ENCODE measurements around the gene ZFTA. TPM values are rescaled to one million over a fixed set of nuclear protein-coding genes. Genes with fewer than 3 reads are reported as not detected.

ZFTA gene
- total and polyA plus RNA-seq, 2 experiments from 2014 or later = 8.3 to 36.6 TPM

DNA sequence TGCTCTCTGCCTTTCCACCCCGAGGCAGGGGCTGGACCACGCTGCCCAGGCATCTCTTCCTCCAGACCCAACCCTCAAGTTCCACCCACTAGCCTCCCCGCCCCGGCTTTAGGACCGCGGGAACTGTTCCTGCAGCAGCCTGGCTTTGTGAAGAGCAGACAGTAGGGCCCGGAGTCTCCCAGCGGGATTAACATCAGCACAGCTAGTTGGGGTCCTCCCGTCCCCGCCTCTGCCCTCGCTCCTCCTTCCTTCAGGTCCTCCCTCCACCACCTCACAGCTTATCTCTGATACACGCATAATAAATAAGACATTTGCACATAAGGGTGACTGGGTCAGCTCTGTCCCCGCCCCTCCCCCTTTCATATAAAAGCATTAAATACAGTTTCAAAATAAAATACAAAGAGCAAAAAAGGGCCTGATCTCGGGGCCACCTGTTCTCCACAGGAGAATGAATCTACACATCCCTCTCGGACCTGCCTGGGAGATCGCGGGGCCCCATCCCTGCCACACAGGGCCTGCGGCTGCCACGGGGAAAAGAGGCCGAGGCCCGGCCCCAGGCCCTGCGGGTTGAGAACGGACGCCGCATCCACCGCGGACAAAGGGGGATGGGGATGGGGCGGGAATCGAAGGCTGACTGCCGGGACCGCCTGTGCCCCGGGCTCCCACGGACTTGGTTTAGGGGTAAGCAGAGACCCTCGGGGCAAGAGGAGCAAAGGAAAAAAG lies 6.5 kb downstream of the ZFTA start:
- peak overlapping the region; percentile 97 for H3K4me3 Mint-ChIP-seq
- Histone ChIP-seq H3K27me3 (ENCODE audit: insufficient read depth) (no peaks in the 10 kb centered on the region), H3K79me2 (replicated peaks; ENCODE audit: insufficient read depth) (peaks cover 55% of the 10 kb centered on the region), H2AFZ (no peak overlapping the region), H3F3A (replicated peaks; ENCODE audit: low read depth) (peaks cover 26% of the 10 kb centered on the region), H3K36me3 (ENCODE audit: insufficient read depth) (0 out of 2 replicates have a peak, but pooled peaks cover 6% of the 10 kb centered on the region), H4K20me1 (replicated peaks; ENCODE audit: insufficient read depth) (peaks cover 36% of the 10 kb centered on the region), H3K9me2 (ENCODE audit: insufficient read depth) (no peaks in the 10 kb centered on the region), H3K4me1 (ENCODE audit: insufficient read depth) (peaks cover 56% of the 10 kb centered on the region), H3K4me3 (peak overlapping the region; percentile 99), H3K4me2 (peak overlapping the region; percentile 98), H3K27ac (ENCODE audit: low read depth) (peak overlapping the region; percentile 95)
- peak overlapping the region; percentile 93 for H3K27ac Mint-ChIP-seq
- peaks cover 48% of the 10 kb centered on the region for H3K4me1 Mint-ChIP-seq
- H3K36me3 Mint-ChIP-seq (ENCODE audit: low read depth) = peaks cover 42% of the 10 kb centered on the region
- TF ChIP-seq EZH2phosphoT487 (IDR thresholded peaks at IDR 0.05; ENCODE audit: unreplicated experiment) (no peak), POLR2AphosphoS5 (IDR thresholded peaks at IDR 0.05; ENCODE audit: low read depth) (peak; percentile 78), ETS1 (IDR thresholded peaks at IDR 0.05) (peak; percentile 34; the same call in 1 of the 2 replicates)
- peaks cover 33% of the 10 kb centered on the region for H3K27me3 Mint-ChIP-seq (ENCODE audit: insufficient read depth, low read depth, poor library complexity)
- H3K9me3 Mint-ChIP-seq = peaks cover 3% of the 10 kb centered on the region; the same call in 1 of the 3 replicates
- peak; percentile 96 for DNase-seq (ENCODE audit: low spot score)
- peak; percentile 47 for ATAC-seq

DNA sequence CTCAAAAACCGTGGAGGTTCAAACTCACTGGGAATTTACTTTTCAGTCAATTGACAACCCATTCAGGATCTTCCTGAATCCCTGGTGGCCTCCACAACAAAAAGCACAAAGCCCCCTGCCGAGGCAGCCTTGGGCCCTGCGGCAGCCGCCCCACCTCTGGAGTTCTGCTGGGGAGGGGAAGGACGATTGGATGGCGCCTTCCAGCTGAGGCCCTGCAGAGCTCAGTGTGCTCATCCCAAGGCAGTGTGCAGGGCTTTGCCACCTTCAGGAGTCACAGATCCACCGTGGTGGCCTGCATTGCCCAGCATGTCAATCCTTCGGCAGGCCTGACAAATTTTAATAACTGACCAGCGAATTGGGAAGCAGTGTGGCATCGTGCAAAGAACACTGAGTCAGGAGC lies 7.4 kb downstream of the ZFTA start:
- Histone ChIP-seq H3K27ac (ENCODE audit: low read depth) (peak overlapping the region; percentile 95), H3K79me2 (replicated peaks; ENCODE audit: insufficient read depth) (peaks cover 46% of the 10 kb centered on the region), H3K4me3 (peak overlapping the region; percentile 99), H3K27me3 (ENCODE audit: insufficient read depth) (no peaks in the 10 kb centered on the region), H4K20me1 (replicated peaks; ENCODE audit: insufficient read depth) (peaks cover 31% of the 10 kb centered on the region), H3K9me2 (ENCODE audit: insufficient read depth) (no peaks in the 10 kb centered on the region), H3K4me2 (peak overlapping the region; percentile 98), H3K4me1 (ENCODE audit: insufficient read depth) (peaks cover 47% of the 10 kb centered on the region), H3F3A (replicated peaks; ENCODE audit: low read depth) (peaks cover 26% of the 10 kb centered on the region), H2AFZ (no peak overlapping the region), H3K36me3 (ENCODE audit: insufficient read depth) (0 out of 2 replicates have a peak, but pooled peaks cover 8% of the 10 kb centered on the region)
- Mint-ChIP-seq H3K27me3 (ENCODE audit: insufficient read depth, low read depth, poor library complexity) (peaks cover 34% of the 10 kb centered on the region), H3K4me1 (peaks cover 39% of the 10 kb centered on the region), H3K27ac (peak overlapping the region; percentile 93; the same call in 1 of the 2 replicates), H3K36me3 (ENCODE audit: low read depth) (peaks cover 46% of the 10 kb centered on the region), H3K4me3 (peak overlapping the region; percentile 97), H3K9me3 (peaks cover 3% of the 10 kb centered on the region; the same call in 1 of the 3 replicates)
- TF ChIP-seq CREB1 (CRISPR knock-in tag; IDR thresholded peaks at IDR 0.05; ENCODE audit: low read depth) (no peak), POLR2AphosphoS5 (IDR thresholded peaks at IDR 0.05; ENCODE audit: low read depth) (peak; percentile 59; the same call in 1 of the 2 replicates)
- peak; percentile 84 for DNase-seq (ENCODE audit: low spot score)
- peak; percentile 22 for ATAC-seq

GRCh38 chr11:63760487-63761079 lies 8.0 kb downstream of the ZFTA start:
- peak overlapping the region; percentile 93; the same call in 1 of the 2 replicates for H3K27ac Mint-ChIP-seq
- H3K36me3 Mint-ChIP-seq (ENCODE audit: low read depth) = peaks cover 48% of the 10 kb centered on the region
- Histone ChIP-seq H3K27me3 (ENCODE audit: insufficient read depth) (no peaks in the 10 kb centered on the region), H3K9me2 (ENCODE audit: insufficient read depth) (no peaks in the 10 kb centered on the region), H4K20me1 (replicated peaks; ENCODE audit: insufficient read depth) (peaks cover 29% of the 10 kb centered on the region), H3K27ac (ENCODE audit: low read depth) (peak overlapping the region; percentile 95; the same call in 1 of the 2 replicates), H3K4me1 (ENCODE audit: insufficient read depth) (peaks cover 41% of the 10 kb centered on the region), H3F3A (replicated peaks; ENCODE audit: low read depth) (peaks cover 24% of the 10 kb centered on the region), H3K79me2 (replicated peaks; ENCODE audit: insufficient read depth) (peaks cover 41% of the 10 kb centered on the region), H3K4me2 (peak overlapping the region; percentile 98), H2AFZ (no peak overlapping the region), H3K36me3 (ENCODE audit: insufficient read depth) (0 out of 2 replicates have a peak, but pooled peaks cover 13% of the 10 kb centered on the region), H3K4me3 (peak overlapping the region; percentile 99)
- peaks cover 33% of the 10 kb centered on the region for H3K27me3 Mint-ChIP-seq (ENCODE audit: insufficient read depth, low read depth, poor library complexity)
- DNase-seq (ENCODE audit: low spot score) = peak; percentile 36
- peaks cover 34% of the 10 kb centered on the region for H3K4me1 Mint-ChIP-seq
- TF ChIP-seq CREB1 (CRISPR knock-in tag; IDR thresholded peaks at IDR 0.05; ENCODE audit: low read depth) (no peak), POLR2AphosphoS5 (IDR thresholded peaks at IDR 0.05; ENCODE audit: low read depth) (peak; percentile 19)
- peaks cover 3% of the 10 kb centered on the region; the same call in 1 of the 3 replicates for H3K9me3 Mint-ChIP-seq
- no peak for ATAC-seq
- H3K4me3 Mint-ChIP-seq = peak overlapping the region; percentile 97

Measured in GM23338 (cell line).